Superior temporal gyrus (tissue), 1 donor: Measurements from ENCODE around the gene MFSD12.

Source experiments
- DNase-seq: peaks from one replicate; pipeline ENCODE4 v3.0.0-alpha.2; 2016; ENCODE audit errors: extremely low spot score

Gene MFSD12

GRCh38 chr19:3555653-3556422, 1.5 kb downstream of the MFSD12 start:
- DNase-seq: no peak

- no peak for DNase-seq
Measured at GRCh38 chr19:3554254-3555083, 2.9 kb downstream of the MFSD12 start.

DNA sequence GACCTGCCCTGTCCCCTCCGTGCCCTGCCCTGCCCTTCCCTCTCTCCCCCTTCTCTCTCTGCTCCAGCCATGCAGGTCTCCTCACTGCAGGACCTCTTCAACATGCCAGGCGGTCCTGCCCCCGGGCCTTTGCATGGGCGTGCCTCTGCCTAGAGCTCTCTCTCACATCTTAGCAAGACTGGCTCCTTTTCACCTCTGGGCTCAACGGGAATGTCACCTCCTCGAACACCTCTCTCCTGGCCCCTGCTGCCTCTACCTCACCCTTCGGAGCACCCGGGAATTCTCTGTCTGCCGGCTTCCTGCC, 5.6 kb downstream of the MFSD12 start:
- DNase-seq: no peak

DNA sequence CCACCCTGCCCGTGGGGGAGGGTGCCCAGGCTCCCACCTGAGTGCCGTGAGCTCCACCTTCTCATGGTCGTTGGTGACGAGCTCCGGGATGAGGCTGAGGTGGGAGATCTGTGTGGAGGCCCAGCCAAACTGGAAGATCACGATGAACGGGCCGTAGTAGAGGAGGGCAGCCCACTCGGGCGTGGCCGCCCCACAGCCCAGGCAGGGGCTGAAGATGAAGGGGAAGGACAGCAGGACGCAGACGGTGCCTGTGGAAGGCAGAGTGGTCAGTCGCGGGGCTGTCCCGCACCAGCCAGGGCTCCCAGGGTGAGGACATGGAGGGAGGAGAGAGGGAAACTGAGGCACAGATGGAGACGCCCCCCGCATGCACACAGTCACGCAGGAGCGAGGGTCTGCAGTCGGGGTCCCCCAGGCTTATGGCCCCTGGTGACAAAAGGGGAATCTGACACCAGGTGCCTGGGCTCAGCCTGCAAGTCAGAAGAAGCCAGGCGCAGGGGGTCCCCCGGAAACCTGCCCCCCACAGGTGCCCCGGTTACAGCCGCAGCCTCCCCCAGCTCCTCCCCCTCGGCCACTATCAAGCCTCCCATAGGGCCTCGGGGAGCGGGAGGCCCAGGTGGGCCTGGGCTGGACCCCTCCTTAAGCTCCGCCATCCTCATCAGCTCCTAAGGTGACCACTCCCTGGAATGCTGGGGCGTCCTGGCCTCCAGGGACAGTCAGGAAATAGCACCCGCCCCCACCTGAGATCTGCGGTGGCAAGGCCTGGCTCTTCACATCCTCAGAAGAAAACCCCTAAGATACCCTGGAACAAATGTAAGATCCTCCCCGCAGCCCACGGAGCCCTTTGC, 6.2 kb downstream of the MFSD12 start:
- DNase-seq: no peak

DNA sequence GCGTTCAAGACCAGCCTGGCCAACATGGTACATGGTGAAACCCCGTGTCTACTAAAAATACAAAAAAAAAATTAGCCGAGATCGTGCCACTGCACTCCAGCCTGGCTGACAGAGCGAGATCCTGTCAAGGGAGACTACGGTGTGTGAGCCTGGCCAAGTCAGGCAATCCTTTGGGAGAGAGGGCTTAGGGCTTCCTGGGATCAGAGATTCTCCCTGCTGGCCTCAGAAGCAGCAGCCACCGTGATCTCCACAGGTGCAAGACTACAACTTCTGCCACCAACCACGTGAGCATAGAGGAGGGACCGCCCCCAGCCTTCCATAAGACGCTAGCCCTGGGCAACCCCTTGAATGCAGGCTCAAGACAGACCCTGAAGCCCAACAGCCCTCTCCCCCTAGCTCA, 7.6 kb downstream of the MFSD12 start:
- DNase-seq: no peak

- peak; percentile 79 for DNase-seq
Measured at GRCh38 chr19:3548606-3549005, 8.8 kb downstream of the MFSD12 start.

DNA sequence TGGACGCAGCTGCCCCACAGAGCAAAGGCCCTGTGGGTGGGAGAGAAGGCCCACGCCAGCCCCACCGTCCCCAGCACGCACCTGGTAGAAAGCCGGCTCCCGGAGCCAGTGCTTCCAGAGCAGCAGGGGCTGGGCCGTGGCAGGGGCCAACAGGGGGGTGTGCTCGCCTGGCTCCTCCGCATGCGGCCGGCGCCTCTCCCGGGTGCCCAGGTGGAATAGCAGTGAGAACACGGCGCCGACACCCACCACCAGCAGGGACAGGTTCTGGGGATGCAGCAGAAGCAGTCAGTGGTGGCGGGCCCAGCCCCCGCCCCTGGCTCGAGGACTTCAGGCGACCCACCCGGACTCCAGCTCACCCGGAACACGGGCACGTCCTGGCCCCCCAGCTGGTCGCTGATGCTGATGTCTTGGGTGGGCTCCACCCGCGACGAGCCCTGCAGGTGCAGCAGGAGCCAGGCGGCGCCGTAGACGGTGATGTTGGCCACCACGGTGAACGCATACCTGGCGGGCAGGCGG, 9.6 kb downstream of the MFSD12 start:
- DNase-seq: no peak

- no peak for DNase-seq
Measured at GRCh38 chr19:3547301-3547731, 10.1 kb downstream of the MFSD12 start.

DNA sequence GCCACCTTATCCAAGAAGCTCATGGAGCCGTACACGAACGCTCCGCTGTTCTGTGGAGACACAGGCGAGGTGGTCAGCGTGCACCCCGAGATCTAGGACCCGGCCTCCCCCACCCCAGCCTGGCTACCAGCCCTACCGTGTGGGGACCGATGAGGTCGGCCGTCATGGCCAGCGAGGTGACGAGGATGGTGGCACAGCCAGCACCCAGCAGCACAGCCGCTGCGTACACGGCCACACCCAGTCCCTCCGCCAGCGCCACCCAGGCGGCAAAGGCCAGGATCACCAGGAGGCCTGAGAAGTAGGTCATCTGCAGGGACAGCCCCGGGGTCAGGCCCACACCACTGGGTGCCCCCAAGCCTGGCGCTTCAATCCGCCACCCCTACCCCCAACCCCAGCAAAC, 11.3 kb downstream of the MFSD12 start:
- no peak for DNase-seq

- DNase-seq: no peak
Measured at GRCh38 chr19:3545669-3546034, 11.7 kb downstream of the MFSD12 start.

DNA sequence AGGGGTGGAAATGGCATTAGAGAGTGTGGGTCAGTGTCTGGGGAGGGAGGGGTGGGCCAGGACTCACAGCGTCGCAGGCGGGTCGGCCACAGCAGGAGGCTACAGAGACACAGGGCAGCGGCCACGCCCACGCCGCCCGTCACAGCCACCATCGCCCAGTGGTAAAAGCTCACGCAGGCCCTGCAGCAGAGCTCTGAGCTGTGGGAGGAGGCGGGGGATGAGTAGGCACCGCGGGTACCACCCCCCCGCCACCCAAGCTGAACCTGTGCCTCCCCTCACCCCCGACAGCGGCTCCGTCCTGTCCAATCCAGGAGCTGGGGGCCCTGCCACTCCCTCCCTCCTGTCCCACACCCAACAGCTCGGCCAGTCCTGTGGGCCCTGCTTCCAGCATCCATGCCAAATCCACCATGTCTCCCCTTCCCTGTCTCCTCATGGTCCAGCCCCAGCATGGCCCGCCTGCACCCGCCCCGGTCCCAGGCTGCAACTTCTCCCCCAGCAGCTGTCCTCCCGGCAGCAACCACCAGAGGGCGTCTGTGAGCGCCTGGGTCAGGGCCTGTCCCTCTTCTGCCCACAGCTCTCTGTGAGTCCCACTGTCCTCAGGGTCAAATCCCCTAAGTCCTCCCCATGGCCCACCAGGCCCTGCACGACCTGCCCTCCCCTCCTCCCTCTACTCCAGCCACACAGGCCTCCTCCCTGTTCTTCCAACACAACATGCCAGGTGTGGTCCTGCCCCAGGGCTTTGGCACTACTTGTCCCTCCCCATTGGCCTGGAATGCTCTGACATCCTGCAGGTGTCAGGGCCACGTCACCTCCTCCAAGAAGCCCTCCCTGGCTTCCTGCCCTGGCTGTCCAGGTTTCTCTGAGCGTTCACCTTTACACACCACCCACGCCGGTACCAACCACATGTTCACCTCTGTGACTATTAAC, 12.4 kb downstream of the MFSD12 start:
- peak; percentile 87 for DNase-seq

DNA sequence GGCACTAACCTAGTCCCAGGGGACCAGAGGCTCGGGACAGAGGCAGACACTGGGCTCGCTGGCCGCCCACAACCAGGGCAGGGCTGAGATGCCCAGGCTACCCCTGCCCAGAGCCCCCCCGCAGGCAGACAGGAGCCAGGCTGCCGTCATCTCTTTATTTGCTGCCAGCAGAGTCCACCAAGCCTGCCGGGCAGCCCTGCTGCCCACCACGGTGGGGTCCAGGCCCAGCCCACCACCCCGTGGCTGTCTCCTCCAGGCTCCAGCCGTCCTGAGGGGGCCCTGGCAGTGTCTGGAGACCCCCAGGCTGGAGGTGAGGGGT, 13.4 kb downstream of the MFSD12 start:
- no peak for DNase-seq

DNA sequence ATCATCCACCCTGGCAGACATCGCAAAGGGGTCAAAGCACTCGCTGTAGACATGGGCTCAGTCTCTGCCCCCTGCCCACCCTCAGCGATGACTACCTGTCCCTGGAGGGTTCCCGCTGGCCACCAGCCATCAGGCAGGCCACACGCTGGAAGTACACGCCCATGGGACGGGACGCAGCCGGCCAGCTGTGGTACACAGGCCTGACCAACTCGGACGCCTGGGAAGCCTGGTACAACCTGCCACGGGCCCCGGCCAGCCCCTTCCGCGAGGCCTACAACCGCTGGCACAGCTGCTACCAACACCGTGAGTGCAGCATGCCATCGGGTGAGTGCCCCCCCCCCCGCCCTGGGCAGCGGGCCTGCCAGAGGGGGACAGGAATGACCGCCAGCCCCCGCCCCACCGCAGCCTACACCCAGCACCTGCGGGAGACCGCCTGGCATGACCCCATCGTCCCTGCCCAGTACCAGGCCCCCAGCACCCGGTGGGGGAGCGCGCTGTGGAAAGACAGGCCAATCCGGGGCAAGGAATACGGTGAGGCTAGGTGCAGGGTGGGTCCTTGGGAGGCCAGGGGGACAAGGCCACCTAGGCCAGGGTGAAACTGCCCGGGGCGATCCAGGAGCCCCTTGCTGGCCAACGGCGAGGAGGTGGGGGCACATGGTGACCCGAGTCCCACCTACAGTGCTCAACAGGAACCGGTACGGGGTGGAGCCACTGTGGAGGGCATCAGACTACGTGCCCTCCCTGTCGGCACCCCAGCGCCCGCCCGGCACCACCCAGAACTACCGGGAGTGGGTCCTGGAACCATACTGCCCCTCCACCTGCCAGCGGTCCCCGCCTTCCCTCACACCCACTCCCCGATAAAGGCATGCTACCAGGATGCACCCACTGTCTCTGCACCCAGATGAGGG, 14.0 kb downstream of the MFSD12 start:
- peak; percentile 36 for DNase-seq

DNA sequence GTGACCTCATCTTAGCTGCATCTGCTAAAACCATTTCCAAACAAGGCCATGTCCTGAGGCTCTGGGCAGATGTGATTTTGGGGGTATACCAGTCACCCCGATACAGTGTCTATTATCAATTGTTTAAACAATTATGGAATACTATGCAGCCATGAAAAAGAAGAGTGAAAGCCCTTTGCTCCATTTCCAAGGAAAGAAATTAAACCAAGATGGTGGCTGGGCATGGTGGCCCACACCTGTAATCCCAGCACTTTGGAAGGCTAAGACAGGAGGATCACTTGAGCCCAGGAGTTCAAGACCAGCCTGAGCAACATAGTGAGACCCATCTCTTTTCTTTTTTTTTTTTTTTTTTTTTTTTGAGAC, 17.6 kb downstream of the MFSD12 start:
- no peak for DNase-seq

- peak; percentile 18 for DNase-seq
Measured at GRCh38 chr19:3538965-3539755, 18.2 kb downstream of the MFSD12 start, which contains the start of gene TEKTIP1. Gene TEKTIP1 (plus strand): TSS chr19:3539174. CDS start chr19:3539178, 4 bp downstream.

- DNase-seq: no peak
Measured at GRCh38 chr19:3538258-3538929, 19.0 kb downstream of the MFSD12 start.

DNA sequence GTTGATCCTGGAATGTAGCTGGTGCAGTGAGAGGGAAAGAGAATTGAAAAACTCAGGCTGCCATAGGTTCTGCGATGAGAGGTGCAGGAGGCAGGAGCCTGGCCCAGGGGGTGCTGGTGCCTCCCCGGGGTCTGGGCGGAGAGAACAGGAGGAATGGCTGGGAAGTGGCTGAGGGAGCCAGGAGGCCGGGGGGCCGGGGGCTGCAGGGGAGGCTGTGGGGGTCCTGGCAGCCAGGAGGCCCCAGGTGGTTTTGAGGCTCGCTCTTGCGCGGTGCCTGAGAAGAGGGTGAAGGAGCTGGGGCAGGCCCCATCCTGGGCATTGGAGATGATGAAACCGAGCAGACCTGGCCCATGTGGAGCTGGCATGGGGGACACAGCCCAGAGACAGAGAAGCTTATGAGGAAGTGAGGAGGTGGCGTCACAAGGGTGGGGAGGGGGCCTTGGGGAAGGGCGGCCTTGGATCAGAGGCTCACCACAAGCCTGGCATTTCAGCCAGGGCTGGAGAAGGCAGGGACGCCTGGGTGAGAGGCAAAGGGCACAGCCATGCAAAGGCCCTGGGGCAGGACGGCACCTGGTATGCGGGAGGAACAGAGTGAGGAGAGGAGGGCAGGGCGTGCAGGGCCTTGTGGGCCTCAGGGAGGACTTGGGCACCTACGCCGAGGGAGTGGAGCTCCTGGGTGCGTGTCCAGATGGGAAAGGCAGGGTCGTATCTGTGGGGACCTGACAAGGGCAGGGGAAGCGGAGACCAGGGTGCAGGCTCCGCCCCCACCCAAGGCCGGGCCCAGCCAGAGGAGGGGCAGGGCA, 19.7 kb downstream of the MFSD12 start:
- DNase-seq: no peak

GRCh38 chr19:3537101-3537437, 20.3 kb downstream of the MFSD12 start:
- DNase-seq: no peak
